Measurements from ENCODE around the gene SKA1. TPM values are rescaled to one million over a fixed set of nuclear protein-coding genes. Genes with fewer than 3 reads are reported as not detected.

Gene SKA1
- total RNA-seq (2022; extraction: Qiagen RNA extraction) = 10.9 to 16.1 TPM (median 12.0 TPM) in 5 replicates

GRCh38 chr18:50374753-50375391, at the start of gene SKA1:
Gene SKA1 (plus strand): TSS chr18:50375046. CDS start chr18:50375831, 785 bp downstream.

Other genes starting within 250 kb of the SKA1 start
- gene MYO5B, start 179.9 kb upstream of the SKA1 start, total RNA-seq (2022; extraction: Qiagen RNA extraction) = 7.3 to 9.2 TPM (median 8.4 TPM) in 5 replicates
- 0.10 to 0.38 TPM (median 0.30 TPM) in 5 replicates for gene CFAP53, start 108.6 kb upstream of the SKA1 start, total RNA-seq (2022; extraction: Qiagen RNA extraction)
- 31.4 to 35.1 TPM (median 33.0 TPM) in 5 replicates for gene MBD1, start 93.5 kb upstream of the SKA1 start, total RNA-seq (2022; extraction: Qiagen RNA extraction)
- 40.1 to 47.1 TPM (median 43.1 TPM) in 5 replicates for gene CXXC1, start 87.4 kb upstream of the SKA1 start, total RNA-seq (2022; extraction: Qiagen RNA extraction)
- 0.13 to 0.28 TPM (median 0.18 TPM) in 5 replicates for gene MAPK4, start 185.0 kb downstream of the SKA1 start, total RNA-seq (2022; extraction: Qiagen RNA extraction)

Measured in A549 treated with Hydrocortisone at 1 μM for 4 hours (cell line).